H1 (cell line): ENCODE data around the gene C9. TPM values are rescaled to one million over a fixed set of nuclear protein-coding genes. Genes with fewer than 3 reads are reported as not detected.

Experiments
- CTCF ChIA-PET: fragments of 300-600 bp; sonication (Branson Sonifier 250); formaldehyde crosslinking; loops from one replicate; lab custom pipeline; 2021; ENCODE audit not compliant: partially characterized antibody; lab: Charles Lee
- POLR2A ChIA-PET: fragments of 300-600 bp; sonication (Branson Sonifier 250); formaldehyde crosslinking; loops from one replicate; lab custom pipeline; 2021; ENCODE audit warnings: inconsistent platforms; ENCODE audit not compliant: partially characterized antibody; lab: Charles Lee
- DNase-seq, 2 experiments: peaks; one replicate each; pipeline versions ENCODE4 v3.0.0 to v3.0.0-alpha.2; 2010 to 2022; ENCODE audit warnings: low spot score in 2 of 2, low read depth in 1 of 2, mixed read lengths in 1 of 2
- FAIRE-seq: peaks from 2 replicates; lab custom pipeline; 2011; peaks lifted over from hg19 to GRCh38; lab: Jason Lieb, UNC
- H2AFZ ChIP-seq: 2 replicates; pipeline ENCODE4 v1.8.1; 2012; ENCODE audit warnings: low read length, inconsistent platforms
- H2AK5ac ChIP-seq: 2 replicates; pipeline ENCODE4 v1.6.1; 2013; ENCODE audit warnings: low read depth, low read length
- H2BK120ac ChIP-seq: replicated peaks from 2 replicates; pipeline ENCODE3; 2013; ENCODE audit warnings: low read depth, low read length, inconsistent platforms
- H2BK12ac ChIP-seq: 2 replicates; pipeline ENCODE4 v1.6.1; 2013; ENCODE audit warnings: low read depth, low read length
- H2BK15ac ChIP-seq: 2 replicates; pipeline ENCODE4 v1.6.1; 2013; ENCODE audit warnings: low read length
- H2BK20ac ChIP-seq: 2 replicates; pipeline ENCODE4 v1.6.1; 2013; ENCODE audit warnings: low read length
- H2BK5ac ChIP-seq: 2 replicates; pipeline ENCODE4 v1.6.1; 2013; ENCODE audit warnings: low read depth, low read length
- H3K14ac ChIP-seq: 2 replicates; pipeline ENCODE4 v1.6.1; 2013; ENCODE audit warnings: inconsistent platforms; ENCODE audit not compliant: insufficient read length
- H3K18ac ChIP-seq: 2 replicates; pipeline ENCODE4 v1.6.1; 2013; ENCODE audit warnings: low read length; ENCODE audit errors: extremely low read depth
- H3K23ac ChIP-seq: 2 replicates; pipeline ENCODE4 v1.6.1; 2013; ENCODE audit warnings: inconsistent platforms; ENCODE audit not compliant: insufficient read length
- H3K23me2 ChIP-seq: 2 replicates; pipeline ENCODE4 v1.6.1; 2013; ENCODE audit warnings: low read depth, low read length
- H3K27ac ChIP-seq: 2 replicates; pipeline ENCODE4 v1.6.1; 2011; ENCODE audit warnings: low read depth, low read length, inconsistent platforms
- H3K27me3 ChIP-seq, 4 experiments: replicated peaks in 1 of 4; 1 replicate in 1 of 4; 2 replicates in 3 of 4; pipeline versions ENCODE4 v1.6.1 to v1.8.1; 2011 to 2013; ENCODE audit warnings: low read length in 3 of 4, mild to moderate bottlenecking in 3 of 4, inconsistent platforms in 2 of 4, mixed read lengths in 2 of 4, moderate library complexity in 1 of 4; ENCODE audit not compliant: control insufficient read depth in 3 of 4, insufficient read depth in 3 of 4; ENCODE audit errors: extremely low read depth in 1 of 4
- H3K36me3 ChIP-seq, 4 experiments: 2 replicates each; pipeline versions ENCODE4 v1.6.1 to v1.8.1; 2011 to 2013; ENCODE audit warnings: mild to moderate bottlenecking in 4 of 4, low read length in 3 of 4, moderate library complexity in 2 of 4, control low read depth in 1 of 4, inconsistent platforms in 1 of 4; ENCODE audit not compliant: insufficient read depth in 4 of 4, control insufficient read depth in 2 of 4
- H3K4ac ChIP-seq: replicated peaks from 2 replicates; pipeline ENCODE3; 2013; ENCODE audit warnings: low read length, low read depth, mixed read lengths, inconsistent platforms; ENCODE audit not compliant: insufficient read length
- H3K4me1 ChIP-seq, 4 experiments: replicated peaks in 1 of 4; 1 replicate in 1 of 4; 2 replicates in 3 of 4; pipeline versions ENCODE4 v1.6.1 to v1.8.1; 2011 to 2013; ENCODE audit warnings: low read length in 3 of 4, inconsistent platforms in 2 of 4, mixed read lengths in 1 of 4; ENCODE audit not compliant: insufficient read depth in 4 of 4, control insufficient read depth in 3 of 4
- H3K4me2 ChIP-seq, 2 experiments: 2 replicates each; pipeline versions ENCODE4 v1.6.1 to v1.8.1; 2011 to 2013; ENCODE audit warnings: low read depth in 2 of 2, low read length in 2 of 2, control low read depth in 1 of 2, inconsistent platforms in 1 of 2, mild to moderate bottlenecking in 1 of 2; ENCODE audit not compliant: insufficient read depth in 1 of 2
- H3K4me3 ChIP-seq, 4 experiments: fragments of 200-600, 300-600 bp in 1 of 4; sonication (generic), shearing (Covaris generic), sonication (Bioruptor Twin) in 1 of 4; 2 replicates each; pipeline versions ENCODE4 v1.5.1 to v1.8.1; 2011 to 2016; ENCODE audit warnings: low read length in 4 of 4, low read depth in 3 of 4, control low read depth in 2 of 4, inconsistent platforms in 2 of 4, mild to moderate bottlenecking in 2 of 4, mixed read lengths in 1 of 4, moderate library complexity in 1 of 4; ENCODE audit not compliant: insufficient read depth in 2 of 4; ENCODE audit errors: extremely low read depth in 1 of 4
- H3K56ac ChIP-seq: replicated peaks from 2 replicates; pipeline ENCODE3; 2013; ENCODE audit warnings: low read depth, mild to moderate bottlenecking, mixed read lengths, low read length, inconsistent platforms; ENCODE audit not compliant: insufficient read length
- H3K79me1 ChIP-seq: 2 replicates; pipeline ENCODE4 v1.6.1; 2013; ENCODE audit warnings: low read depth, low read length, control low read depth
- H3K79me2 ChIP-seq, 2 experiments: 2 replicates each; pipeline versions ENCODE4 v1.6.1 to v1.8.1; 2012 to 2013; ENCODE audit warnings: low read length in 2 of 2, mild to moderate bottlenecking in 2 of 2, inconsistent platforms in 1 of 2; ENCODE audit not compliant: insufficient read depth in 2 of 2, control insufficient read depth in 1 of 2
- H3K9ac ChIP-seq, 4 experiments: replicated peaks in 1 of 4; 1 replicate in 1 of 4; 2 replicates in 3 of 4; pipeline versions ENCODE4 v1.6.1 to v1.8.1; 2011 to 2013; ENCODE audit warnings: low read depth in 3 of 4, low read length in 3 of 4, control low read depth in 2 of 4, mild to moderate bottlenecking in 2 of 4, moderate library complexity in 2 of 4, inconsistent platforms in 1 of 4; ENCODE audit errors: extremely low read depth in 1 of 4
- H3K9me3 ChIP-seq, 2 experiments: 2 replicates each; pipeline versions ENCODE4 v1.6.1 to v1.8.1; 2012 to 2013; ENCODE audit warnings: mild to moderate bottlenecking in 2 of 2, moderate library complexity in 2 of 2, control low read depth in 1 of 2, inconsistent platforms in 1 of 2, low read depth in 1 of 2, low read length in 1 of 2, mixed read lengths in 1 of 2; ENCODE audit not compliant: insufficient read depth in 2 of 2
- H4K20me1 ChIP-seq, 2 experiments: replicated peaks in 1 of 2; 2 replicates each; pipeline versions ENCODE3 to v1.8.1; 2011 to 2013; ENCODE audit warnings: inconsistent platforms in 2 of 2, low read length in 2 of 2, mild to moderate bottlenecking in 1 of 2; ENCODE audit not compliant: insufficient read depth in 2 of 2, control insufficient read depth in 1 of 2
- H4K5ac ChIP-seq: 2 replicates; pipeline ENCODE4 v1.6.1; 2013; ENCODE audit warnings: low read length, low read depth, mixed read lengths, inconsistent platforms; ENCODE audit not compliant: insufficient read length
- H4K8ac ChIP-seq: 2 replicates; pipeline ENCODE4 v1.8.0; 2013; ENCODE audit warnings: mild to moderate bottlenecking, moderate library complexity, low read length, inconsistent platforms; ENCODE audit not compliant: insufficient read depth; ENCODE audit errors: extremely low read depth
- H4K91ac ChIP-seq: replicated peaks from 2 replicates; pipeline ENCODE3; 2013; ENCODE audit warnings: low read length, mixed read lengths, inconsistent platforms; ENCODE audit not compliant: insufficient read length
- ASH2L ChIP-seq: fragments of 200-600, 300-600 bp; sonication (generic); IDR thresholded peaks from one replicate; pipeline ENCODE4 v1.7.1; 2017; ENCODE audit warnings: low read length
- BRCA1 ChIP-seq: IDR thresholded peaks from 2 replicates; pipeline ENCODE4 v1.6.1; 2012; ENCODE audit warnings: low read depth, low read length, improper control_type of control experiment
- CBX8 ChIP-seq: fragments of 300-800, 300-1000 bp; sonication (generic); IDR thresholded peaks from 2 replicates; pipeline ENCODE4 v1.7.1; 2016; ENCODE audit warnings: low read depth, low read length, borderline replicate concordance
- HDAC6 ChIP-seq: IDR thresholded peaks from one replicate; pipeline ENCODE4 v1.7.1; 2012; ENCODE audit warnings: low read depth, mild to moderate bottlenecking, inconsistent platforms, low read length, moderate library complexity
- JUND ChIP-seq: IDR thresholded peaks from 2 replicates; pipeline ENCODE4 v1.6.1; 2011; ENCODE audit warnings: mild to moderate bottlenecking, improper control_type of control experiment, low read length
- NANOG ChIP-seq: IDR thresholded peaks from 2 replicates; pipeline ENCODE4 v1.6.1; 2011; ENCODE audit warnings: low read length, low read depth, mild to moderate bottlenecking, inconsistent platforms; ENCODE audit not compliant: insufficient read depth, poor library complexity, severe bottlenecking
- RAD21 ChIP-seq, 2 experiments: IDR thresholded peaks in 1 of 2; conservative IDR thresholded peaks in 1 of 2; 2 replicates each; pipeline ENCODE4 v1.6.1; 2011; ENCODE audit warnings: low read depth in 2 of 2, low read length in 2 of 2, improper control_type of control experiment in 1 of 2, inconsistent platforms in 1 of 2, mild to moderate bottlenecking in 1 of 2, moderate library complexity in 1 of 2
- SAP30 ChIP-seq: fragments of 300-600 bp; sonication (generic); IDR thresholded peaks from 2 replicates; pipeline ENCODE4 v1.7.1; 2012; ENCODE audit warnings: low read length, moderate library complexity, mild to moderate bottlenecking, inconsistent platforms; ENCODE audit not compliant: insufficient read depth, insufficient replicate concordance
- ZNF274 ChIP-seq: IDR thresholded peaks from 2 replicates; pipeline ENCODE4 v1.7.0; 2012; ENCODE audit warnings: low read length, borderline replicate concordance; ENCODE audit errors: extremely low read depth
- WGBS, 2 experiments: shearing (Covaris generic) in 1 of 2; methylation state at CpG; one replicate each; pipeline versions ENCODE4 v1.1.6 to v1.1.7; 2013 to 2015; ENCODE audit warnings: low lambda C conversion rate in 2 of 2, mixed read lengths in 2 of 2, inconsistent platforms in 1 of 2, low coverage in 1 of 2, missing lambda C conversion rate in 1 of 2; ENCODE audit not compliant: insufficient replicate concordance in 2 of 2, insufficient coverage in 1 of 2, insufficient read length in 1 of 2; ENCODE audit errors: extremely low coverage in 1 of 2, missing lambda C conversion rate in 1 of 2; 5-methylcytosine and 5-hydroxymethylcytosine counted together
- polyA plus RNA-seq, 7 experiments: library from polyadenylated mRNA; depleted of rRNA in 3 of 7; stranded (reverse) in 5 of 7; unstranded in 2 of 7; fragments of >200 nt in 5 of 7; fragments of 200-250 nt in 2 of 7; gene quantifications; 1 replicate in 5 of 7; 2 replicates in 1 of 7; 4 replicates in 1 of 7; pipeline versions ENCODE4 v1.2.1 to v1.2.3, GENCODE V29; 2011 to 2013; ENCODE audit warnings: missing spikeins in 2 of 7, mixed read lengths in 2 of 7
- total RNA-seq: library from RNA; stranded (reverse); fragmentation: NEBNext Ultra II Directional; extraction: Animal tissue kit (Norgen Biotek cat#: 25700); gene quantifications from 2 replicates; pipeline ENCODE4 v1.2.1, GENCODE V29; 2021
- TF ChIP-seq, protein P1 (sequence below): IDR thresholded peaks from 2 replicates; pipeline ENCODE4 v1.6.1; 2011; ENCODE audit warnings: low read length, improper control_type of control experiment

Gene C9
- total and polyA plus RNA-seq, 2 of the 8 experiments (the other 6 are each of a cell fraction or from before 2014, with no cell fraction given), result not detected

DNA sequence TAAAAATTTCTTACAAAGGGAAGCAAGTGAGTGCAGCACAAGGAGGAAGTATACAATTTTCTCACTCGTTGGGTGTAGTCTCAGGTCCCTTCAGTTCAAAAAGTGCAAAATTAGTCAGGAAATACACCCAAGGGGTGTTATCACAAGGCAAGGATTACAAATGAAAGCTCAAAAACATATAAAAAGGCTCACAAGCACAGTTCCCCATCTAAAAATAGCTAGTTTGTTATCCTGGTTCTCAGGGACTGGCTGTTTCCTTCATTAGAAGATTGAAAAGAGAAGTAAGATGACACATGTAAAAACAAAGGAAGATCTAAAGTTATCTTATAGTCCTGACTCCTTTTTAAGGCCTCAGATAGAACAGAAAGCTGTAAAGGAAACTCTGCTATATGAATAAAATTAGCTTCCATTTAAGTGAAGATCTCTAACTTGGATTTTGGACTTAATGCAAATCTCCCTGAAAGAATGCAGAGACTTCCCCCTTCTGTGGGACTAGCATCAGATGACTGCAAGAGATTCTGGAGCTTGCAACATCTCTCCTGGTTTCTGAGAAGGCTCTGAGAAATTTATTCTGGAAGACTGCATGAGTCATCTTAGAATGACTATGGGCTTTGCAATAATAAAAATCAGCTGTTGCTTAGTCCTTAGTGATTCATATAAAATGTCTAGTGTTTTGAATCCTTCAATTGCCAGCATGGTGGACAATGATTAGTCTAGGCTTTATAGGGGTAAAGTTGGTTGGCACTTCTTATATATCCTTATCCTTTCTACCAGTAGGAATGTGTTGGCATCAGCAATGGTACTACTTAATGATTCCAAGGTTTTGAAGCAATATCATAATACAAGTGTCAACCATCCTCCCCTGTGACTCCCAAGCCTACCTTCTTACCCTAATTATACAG is 35.1 kb upstream of the C9 start:
- no peak overlapping the region for H2BK20ac ChIP-seq
- H3K79me1 ChIP-seq, result no peaks in the 10 kb centered on the region
- H4K20me1 ChIP-seq, result no peaks in the 10 kb centered on the region
- no peak overlapping the region for H3K27ac ChIP-seq
- POLR2A ChIA-PET, result no interaction called here
- no peak overlapping the region for H2BK12ac ChIP-seq
- H3K79me2 ChIP-seq, result no peaks in the 10 kb centered on the region
- H3K23me2 ChIP-seq, result no peaks in the 10 kb centered on the region
- no peak for FAIRE-seq
- no peak overlapping the region for H3K56ac ChIP-seq
- no peak overlapping the region for H3K9ac ChIP-seq
- no peak overlapping the region for H2AFZ ChIP-seq
- no peaks in the 10 kb centered on the region for H3K9me3 ChIP-seq
- H2BK5ac ChIP-seq, result no peak overlapping the region
- no peak overlapping the region for H3K18ac ChIP-seq
- H4K91ac ChIP-seq, result no peak overlapping the region
- H3K36me3 ChIP-seq, result no peaks in the 10 kb centered on the region
- no peak overlapping the region for H3K4ac ChIP-seq
- no peaks in the 10 kb centered on the region for H3K27me3 ChIP-seq
- H2AK5ac ChIP-seq, result no peak overlapping the region
- CTCF ChIA-PET, result interaction anchor here (0.9 to 1.5 kb wide), 2 partner anchors 23 to 144 kb away, joined by 3 to 8 read pairs; no protein-coding TSS in a partner anchor
- no peak overlapping the region for H3K14ac ChIP-seq
- H3K4me2 ChIP-seq, result no peak overlapping the region
- no peak overlapping the region for H2BK15ac ChIP-seq
- WGBS, 2 experiments, result 91% methylated on average over 1 of the region's 1 CpG; no CpG with 5 or more reads in 1 of the 2 experiments
- H3K23ac ChIP-seq, result no peak overlapping the region
- H4K5ac ChIP-seq, result no peak overlapping the region
- no peak for DNase-seq
- no peak overlapping the region for H4K8ac ChIP-seq
- H3K4me1 ChIP-seq, result peaks cover 0 to 3% (median 0%) of the 10 kb centered on the region in 4 experiments; a peak in 2 of 7 replicates
- H3K4me3 ChIP-seq, result no peak overlapping the region
- no peak overlapping the region for H2BK120ac ChIP-seq
- TF ChIP-seq, protein P1, sequence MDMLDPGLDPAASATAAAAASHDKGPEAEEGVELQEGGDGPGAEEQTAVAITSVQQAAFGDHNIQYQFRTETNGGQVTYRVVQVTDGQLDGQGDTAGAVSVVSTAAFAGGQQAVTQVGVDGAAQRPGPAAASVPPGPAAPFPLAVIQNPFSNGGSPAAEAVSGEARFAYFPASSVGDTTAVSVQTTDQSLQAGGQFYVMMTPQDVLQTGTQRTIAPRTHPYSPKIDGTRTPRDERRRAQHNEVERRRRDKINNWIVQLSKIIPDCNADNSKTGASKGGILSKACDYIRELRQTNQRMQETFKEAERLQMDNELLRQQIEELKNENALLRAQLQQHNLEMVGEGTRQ, result no peak
- TF ChIP-seq BRCA1 (no peak), NANOG (no peak), SAP30 (no peak), JUND (no peak), CBX8 (no peak), HDAC6 (no peak), ASH2L (no peak), ZNF274 (no peak), RAD21 (IDR thresholded peaks at IDR 0.05 in 1 of 2, conservative IDR thresholded peaks at IDR 0.05 in 1 of 2; ENCODE audit: low read depth in 2 of 2, low read length in 2 of 2) (no peak)
